H1 (cell line): ENCODE data around the gene P3H2. TPM values are rescaled to one million over a fixed set of nuclear protein-coding genes. Genes with fewer than 3 reads are reported as not detected.
"Not testable (repeated sequence)": the region's sequence is repeated elsewhere in the genome, so short reads cannot be mapped to it uniquely, and the experiment has no call there.

Experiments used
- CTCF ChIA-PET: fragments of 300-600 bp; sonication (Branson Sonifier 250); formaldehyde crosslinking; loops from one replicate; lab custom pipeline; 2021; ENCODE audit not compliant: partially characterized antibody; lab: Charles Lee
- POLR2A ChIA-PET: fragments of 300-600 bp; sonication (Branson Sonifier 250); formaldehyde crosslinking; loops from one replicate; lab custom pipeline; 2021; ENCODE audit warnings: inconsistent platforms; ENCODE audit not compliant: partially characterized antibody; lab: Charles Lee
- DNase-seq, 2 experiments: peaks; one replicate each; pipeline versions ENCODE4 v3.0.0 to v3.0.0-alpha.2; 2010 to 2022; ENCODE audit warnings: low spot score in 2 of 2, low read depth in 1 of 2, mixed read lengths in 1 of 2
- FAIRE-seq: peaks from 2 replicates; lab custom pipeline; 2011; peaks lifted over from hg19 to GRCh38; lab: Jason Lieb, UNC
- H2AFZ ChIP-seq: 2 replicates; pipeline ENCODE4 v1.8.1; 2012; ENCODE audit warnings: low read length, inconsistent platforms
- H2AK5ac ChIP-seq: 2 replicates; pipeline ENCODE4 v1.6.1; 2013; ENCODE audit warnings: low read depth, low read length
- H2BK120ac ChIP-seq: replicated peaks from 2 replicates; pipeline ENCODE3; 2013; ENCODE audit warnings: low read depth, low read length, inconsistent platforms
- H2BK12ac ChIP-seq: 2 replicates; pipeline ENCODE4 v1.6.1; 2013; ENCODE audit warnings: low read depth, low read length
- H2BK15ac ChIP-seq: 2 replicates; pipeline ENCODE4 v1.6.1; 2013; ENCODE audit warnings: low read length
- H2BK20ac ChIP-seq: 2 replicates; pipeline ENCODE4 v1.6.1; 2013; ENCODE audit warnings: low read length
- H2BK5ac ChIP-seq: 2 replicates; pipeline ENCODE4 v1.6.1; 2013; ENCODE audit warnings: low read depth, low read length
- H3K14ac ChIP-seq: 2 replicates; pipeline ENCODE4 v1.6.1; 2013; ENCODE audit warnings: inconsistent platforms; ENCODE audit not compliant: insufficient read length
- H3K18ac ChIP-seq: 2 replicates; pipeline ENCODE4 v1.6.1; 2013; ENCODE audit warnings: low read length; ENCODE audit errors: extremely low read depth
- H3K23ac ChIP-seq: 2 replicates; pipeline ENCODE4 v1.6.1; 2013; ENCODE audit warnings: inconsistent platforms; ENCODE audit not compliant: insufficient read length
- H3K23me2 ChIP-seq: 2 replicates; pipeline ENCODE4 v1.6.1; 2013; ENCODE audit warnings: low read depth, low read length
- H3K27ac ChIP-seq: 2 replicates; pipeline ENCODE4 v1.6.1; 2011; ENCODE audit warnings: low read depth, low read length, inconsistent platforms
- H3K27me3 ChIP-seq, 4 experiments: replicated peaks in 1 of 4; 1 replicate in 1 of 4; 2 replicates in 3 of 4; pipeline versions ENCODE4 v1.6.1 to v1.8.1; 2011 to 2013; ENCODE audit warnings: low read length in 3 of 4, mild to moderate bottlenecking in 3 of 4, inconsistent platforms in 2 of 4, mixed read lengths in 2 of 4, moderate library complexity in 1 of 4; ENCODE audit not compliant: control insufficient read depth in 3 of 4, insufficient read depth in 3 of 4; ENCODE audit errors: extremely low read depth in 1 of 4
- H3K36me3 ChIP-seq, 4 experiments: 2 replicates each; pipeline versions ENCODE4 v1.6.1 to v1.8.1; 2011 to 2013; ENCODE audit warnings: mild to moderate bottlenecking in 4 of 4, low read length in 3 of 4, moderate library complexity in 2 of 4, control low read depth in 1 of 4, inconsistent platforms in 1 of 4; ENCODE audit not compliant: insufficient read depth in 4 of 4, control insufficient read depth in 2 of 4
- H3K4ac ChIP-seq: replicated peaks from 2 replicates; pipeline ENCODE3; 2013; ENCODE audit warnings: low read length, low read depth, mixed read lengths, inconsistent platforms; ENCODE audit not compliant: insufficient read length
- H3K4me1 ChIP-seq, 4 experiments: replicated peaks in 1 of 4; 1 replicate in 1 of 4; 2 replicates in 3 of 4; pipeline versions ENCODE4 v1.6.1 to v1.8.1; 2011 to 2013; ENCODE audit warnings: low read length in 3 of 4, inconsistent platforms in 2 of 4, mixed read lengths in 1 of 4; ENCODE audit not compliant: insufficient read depth in 4 of 4, control insufficient read depth in 3 of 4
- H3K4me2 ChIP-seq, 2 experiments: 2 replicates each; pipeline versions ENCODE4 v1.6.1 to v1.8.1; 2011 to 2013; ENCODE audit warnings: low read depth in 2 of 2, low read length in 2 of 2, control low read depth in 1 of 2, inconsistent platforms in 1 of 2, mild to moderate bottlenecking in 1 of 2; ENCODE audit not compliant: insufficient read depth in 1 of 2
- H3K4me3 ChIP-seq, 4 experiments: fragments of 200-600, 300-600 bp in 1 of 4; sonication (generic), shearing (Covaris generic), sonication (Bioruptor Twin) in 1 of 4; 2 replicates each; pipeline versions ENCODE4 v1.5.1 to v1.8.1; 2011 to 2016; ENCODE audit warnings: low read length in 4 of 4, low read depth in 3 of 4, control low read depth in 2 of 4, inconsistent platforms in 2 of 4, mild to moderate bottlenecking in 2 of 4, mixed read lengths in 1 of 4, moderate library complexity in 1 of 4; ENCODE audit not compliant: insufficient read depth in 2 of 4; ENCODE audit errors: extremely low read depth in 1 of 4
- H3K56ac ChIP-seq: replicated peaks from 2 replicates; pipeline ENCODE3; 2013; ENCODE audit warnings: low read depth, mild to moderate bottlenecking, mixed read lengths, low read length, inconsistent platforms; ENCODE audit not compliant: insufficient read length
- H3K79me1 ChIP-seq: 2 replicates; pipeline ENCODE4 v1.6.1; 2013; ENCODE audit warnings: low read depth, low read length, control low read depth
- H3K79me2 ChIP-seq, 2 experiments: 2 replicates each; pipeline versions ENCODE4 v1.6.1 to v1.8.1; 2012 to 2013; ENCODE audit warnings: low read length in 2 of 2, mild to moderate bottlenecking in 2 of 2, inconsistent platforms in 1 of 2; ENCODE audit not compliant: insufficient read depth in 2 of 2, control insufficient read depth in 1 of 2
- H3K9ac ChIP-seq, 4 experiments: replicated peaks in 1 of 4; 1 replicate in 1 of 4; 2 replicates in 3 of 4; pipeline versions ENCODE4 v1.6.1 to v1.8.1; 2011 to 2013; ENCODE audit warnings: low read depth in 3 of 4, low read length in 3 of 4, control low read depth in 2 of 4, mild to moderate bottlenecking in 2 of 4, moderate library complexity in 2 of 4, inconsistent platforms in 1 of 4; ENCODE audit errors: extremely low read depth in 1 of 4
- H3K9me3 ChIP-seq, 2 experiments: 2 replicates each; pipeline versions ENCODE4 v1.6.1 to v1.8.1; 2012 to 2013; ENCODE audit warnings: mild to moderate bottlenecking in 2 of 2, moderate library complexity in 2 of 2, control low read depth in 1 of 2, inconsistent platforms in 1 of 2, low read depth in 1 of 2, low read length in 1 of 2, mixed read lengths in 1 of 2; ENCODE audit not compliant: insufficient read depth in 2 of 2
- H4K20me1 ChIP-seq, 2 experiments: replicated peaks in 1 of 2; 2 replicates each; pipeline versions ENCODE3 to v1.8.1; 2011 to 2013; ENCODE audit warnings: inconsistent platforms in 2 of 2, low read length in 2 of 2, mild to moderate bottlenecking in 1 of 2; ENCODE audit not compliant: insufficient read depth in 2 of 2, control insufficient read depth in 1 of 2
- H4K5ac ChIP-seq: 2 replicates; pipeline ENCODE4 v1.6.1; 2013; ENCODE audit warnings: low read length, low read depth, mixed read lengths, inconsistent platforms; ENCODE audit not compliant: insufficient read length
- H4K8ac ChIP-seq: 2 replicates; pipeline ENCODE4 v1.8.0; 2013; ENCODE audit warnings: mild to moderate bottlenecking, moderate library complexity, low read length, inconsistent platforms; ENCODE audit not compliant: insufficient read depth; ENCODE audit errors: extremely low read depth
- H4K91ac ChIP-seq: replicated peaks from 2 replicates; pipeline ENCODE3; 2013; ENCODE audit warnings: low read length, mixed read lengths, inconsistent platforms; ENCODE audit not compliant: insufficient read length
- WGBS, 2 experiments: shearing (Covaris generic) in 1 of 2; methylation state at CpG; one replicate each; pipeline versions ENCODE4 v1.1.6 to v1.1.7; 2013 to 2015; ENCODE audit warnings: low lambda C conversion rate in 2 of 2, mixed read lengths in 2 of 2, inconsistent platforms in 1 of 2, low coverage in 1 of 2, missing lambda C conversion rate in 1 of 2; ENCODE audit not compliant: insufficient replicate concordance in 2 of 2, insufficient coverage in 1 of 2, insufficient read length in 1 of 2; ENCODE audit errors: extremely low coverage in 1 of 2, missing lambda C conversion rate in 1 of 2; 5-methylcytosine and 5-hydroxymethylcytosine counted together
- polyA plus RNA-seq, 7 experiments: library from polyadenylated mRNA; depleted of rRNA in 3 of 7; stranded (reverse) in 5 of 7; unstranded in 2 of 7; fragments of >200 nt in 5 of 7; fragments of 200-250 nt in 2 of 7; gene quantifications; 1 replicate in 5 of 7; 2 replicates in 1 of 7; 4 replicates in 1 of 7; pipeline versions ENCODE4 v1.2.1 to v1.2.3, GENCODE V29; 2011 to 2013; ENCODE audit warnings: missing spikeins in 2 of 7, mixed read lengths in 2 of 7
- total RNA-seq: library from RNA; stranded (reverse); fragmentation: NEBNext Ultra II Directional; extraction: Animal tissue kit (Norgen Biotek cat#: 25700); gene quantifications from 2 replicates; pipeline ENCODE4 v1.2.1, GENCODE V29; 2021

Gene P3H2
- total and polyA plus RNA-seq, 2 of the 8 experiments (the other 6 are each of a cell fraction or from before 2014, with no cell fraction given): 40.5 to 60.4 TPM

GRCh38 chr3:190162013-190162412 is 41.3 kb upstream of the P3H2 start:
- H3K56ac ChIP-seq, POLR2A ChIA-PET, H3K18ac ChIP-seq, H3K27me3 ChIP-seq, H3K4me2 ChIP-seq, H2BK15ac ChIP-seq, H4K5ac ChIP-seq, H3K79me2 ChIP-seq, H2BK5ac ChIP-seq, H2BK120ac ChIP-seq, H3K9ac ChIP-seq, H3K4ac ChIP-seq, FAIRE-seq, H3K36me3 ChIP-seq, H2AK5ac ChIP-seq, H3K4me1 ChIP-seq, H3K79me1 ChIP-seq, H3K23ac ChIP-seq, H2AFZ ChIP-seq, H3K4me3 ChIP-seq, CTCF ChIA-PET, H3K14ac ChIP-seq, H2BK12ac ChIP-seq, H3K23me2 ChIP-seq, H4K91ac ChIP-seq, H3K9me3 ChIP-seq, DNase-seq, H4K8ac ChIP-seq, H2BK20ac ChIP-seq, H3K27ac ChIP-seq, H4K20me1 ChIP-seq: not testable (repeated sequence)
- WGBS, 2 experiments: 22% methylated on average over 8 of the region's 9 CpGs; no CpG with 5 or more reads in 1 of the 2 experiments
